HG02885 (cell line): ENCODE measurements around the gene LHPP.

ENCODE experiments used
- ATAC-seq: cut with Tn5 transposase; IDR thresholded peaks from one replicate; pipeline ENCODE4 v1.9.1; 2021; ENCODE audit warnings: mild to moderate bottlenecking; ENCODE audit not compliant: unreplicated experiment, poor library complexity

Gene LHPP

GRCh38 chr10:124661660-124662180 lies 200.1 kb downstream of the LHPP start:
- ATAC-seq = no peak

- ATAC-seq = no peak
Measured at GRCh38 chr10:124663228-124663627, 201.6 kb downstream of the LHPP start.
